Stimulated activated CD4-positive, alpha-beta T cell treated with anti-CD3 and anti-CD28 coated beads, Interleukin-15, amount 100 ng/mL, for 1 hour (primary cell): Measurements from ENCODE around the gene MTURN.

Experiments
- DNase-seq, 2 donors: peaks; one replicate each; pipeline ENCODE4 v3.0.0-alpha.2; 2020; ENCODE audit warnings: low read depth in 1 of 2, low spot score in 1 of 2

The MTURN gene

GRCh38 chr7:30159698-30160143, 24.9 kb downstream of the MTURN start:
- no peak for DNase-seq

GRCh38 chr7:30160329-30160728, 25.5 kb downstream of the MTURN start:
- no peak for DNase-seq

- DNase-seq = no peak
These were observed 27.3 kb downstream of the MTURN start for GRCh38 chr7:30162133-30162532.

- DNase-seq = no peak
These were observed 27.9 kb downstream of the MTURN start for GRCh38 chr7:30162622-30163124.

GRCh38 chr7:30163231-30163894, 28.6 kb downstream of the MTURN start:
- DNase-seq = no peak

- DNase-seq = no peak
These were observed 29.8 kb downstream of the MTURN start for GRCh38 chr7:30164567-30164966.

GRCh38 chr7:30165590-30165989, 30.8 kb downstream of the MTURN start:
- no peak for DNase-seq

- DNase-seq = no peak
These were observed 31.5 kb downstream of the MTURN start for GRCh38 chr7:30166155-30166840.

- no peak for DNase-seq
These were observed 32.1 kb downstream of the MTURN start for GRCh38 chr7:30166841-30167235.

GRCh38 chr7:30167901-30168300, 33.1 kb downstream of the MTURN start:
- no peak for DNase-seq

- DNase-seq = no peak
These were observed 34.2 kb downstream of the MTURN start for GRCh38 chr7:30168835-30169573.

GRCh38 chr7:30169579-30169978, 34.8 kb downstream of the MTURN start:
- DNase-seq = no peak

GRCh38 chr7:30170476-30171205, 35.9 kb downstream of the MTURN start:
- no peak for DNase-seq

GRCh38 chr7:30171766-30172447, 37.1 kb downstream of the MTURN start:
- DNase-seq = no peak

GRCh38 chr7:30172451-30172850, 37.7 kb downstream of the MTURN start:
- DNase-seq = no peak

- DNase-seq = no peak
These were observed 38.5 kb downstream of the MTURN start for GRCh38 chr7:30173058-30173897.

GRCh38 chr7:30175180-30175579, 40.4 kb downstream of the MTURN start:
- DNase-seq = no peak

GRCh38 chr7:30175636-30176147, 40.9 kb downstream of the MTURN start:
- no peak for DNase-seq

GRCh38 chr7:30176463-30177109, 41.8 kb downstream of the MTURN start:
- DNase-seq = no peak
